GM12878 (cell line): ENCODE results near the gene RUNX3. TPM values are rescaled to one million over a fixed set of nuclear protein-coding genes. Genes with fewer than 3 reads are reported as not detected.

ENCODE experiments used
- ATAC-seq: fragments of 200-7000 bp; cut with Tn5 transposase; 3 replicates; pipeline ENCODE4 v1.9.1; 2020; ENCODE audit warnings: mild to moderate bottlenecking, moderate library complexity
- BruUV-seq: library from RNA; stranded (reverse); fragments of 400-500 nt; replicated peaks from 2 replicates; lab custom pipeline; 2021; lab: Mats Ljungman, UMichigan
- CTCF ChIA-PET: fragments of 300-600 bp; sonication (Branson Sonifier 250); formaldehyde crosslinking; extraction: SDS; loops from one replicate; lab custom pipeline; 2021; ENCODE audit warnings: inconsistent platforms; lab: Yijun Ruan, JAX
- POLR2A ChIA-PET: fragments of 350-600 bp; formaldehyde crosslinking; extraction: SDS; loops from one replicate; lab custom pipeline; 2021; ENCODE audit warnings: inconsistent platforms; lab: Charles Lee
- RAD21 ChIA-PET: fragments of 300-600 bp; sonication (Branson Sonifier 250); formaldehyde crosslinking; loops from one replicate; lab custom pipeline; 2023; ENCODE audit warnings: antibody characterized with exemption; ENCODE audit not compliant: unreplicated experiment; lab: Charles Lee
- SMC1A ChIA-PET: fragments of 300-600 bp; sonication (Branson Sonifier 250); formaldehyde crosslinking; loops from one replicate; lab custom pipeline; 2023; ENCODE audit not compliant: unreplicated experiment, uncharacterized antibody; lab: Charles Lee
- DNase-seq: peaks from one replicate; pipeline ENCODE4 v3.0.0-alpha.2; 2011; ENCODE audit warnings: low read depth, low spot score
- FAIRE-seq: peaks from 3 replicates; lab custom pipeline; 2011; peaks lifted over from hg19 to GRCh38; lab: Jason Lieb, UNC
- H2AFZ ChIP-seq: 2 replicates; pipeline ENCODE4 v1.6.0; 2011; ENCODE audit warnings: low read depth, low read length, control low read depth; ENCODE audit not compliant: control insufficient read depth
- H3K27ac ChIP-seq: 2 replicates; pipeline ENCODE4 v1.5.1; 2011; ENCODE audit warnings: control low read depth; ENCODE audit not compliant: control insufficient read depth, insufficient read depth
- H3K27me3 ChIP-seq, 2 experiments: replicated peaks in 1 of 2; 2 replicates each; pipeline versions ENCODE4 v1.6.0 to v1.6.1; 2011; ENCODE audit warnings: low read length in 1 of 2; ENCODE audit not compliant: control insufficient read depth in 2 of 2, insufficient read depth in 2 of 2
- H3K36me3 ChIP-seq, 2 experiments: 2 replicates each; pipeline ENCODE4 v1.5.1; 2011; ENCODE audit warnings: low read length in 1 of 2; ENCODE audit not compliant: control insufficient read depth in 2 of 2, insufficient read depth in 2 of 2
- H3K4me1 ChIP-seq: 2 replicates; pipeline ENCODE4 v1.6.1; 2011; ENCODE audit warnings: mild to moderate bottlenecking, low read length, moderate library complexity, mixed read lengths; ENCODE audit not compliant: control insufficient read depth, insufficient read depth
- H3K4me2 ChIP-seq: 2 replicates; pipeline ENCODE4 v1.6.0; 2011; ENCODE audit warnings: control low read depth; ENCODE audit not compliant: control insufficient read depth, insufficient read depth
- H3K4me3 ChIP-seq: fragments of 200-600 bp; sonication (generic); 2 replicates; pipeline ENCODE4 v1.5.1; 2016
- H3K79me2 ChIP-seq: 2 replicates; pipeline ENCODE4 v1.6.0; 2011; ENCODE audit warnings: low read length; ENCODE audit not compliant: control insufficient read depth, insufficient read depth
- H3K9ac ChIP-seq: 2 replicates; pipeline ENCODE4 v1.8.0; 2011; ENCODE audit warnings: low read length, control low read depth, mixed read lengths; ENCODE audit not compliant: control insufficient read depth, insufficient read depth
- H3K9me3 ChIP-seq: replicated peaks from 3 replicates; pipeline ENCODE4 v1.5.1; 2011; ENCODE audit warnings: mild to moderate bottlenecking, low read length; ENCODE audit not compliant: control insufficient read depth, insufficient read depth
- H4K20me1 ChIP-seq: 2 replicates; pipeline ENCODE4 v1.6.0; 2011; ENCODE audit not compliant: control insufficient read depth, insufficient read depth
- ASH2L ChIP-seq: fragments of 300-600, 200-600 bp; sonication (generic); IDR thresholded peaks from 2 replicates; pipeline ENCODE4 v1.6.1; 2017; ENCODE audit warnings: low read depth, mild to moderate bottlenecking, borderline replicate concordance
- BACH1 ChIP-seq: fragments of 450-650 bp; IDR thresholded peaks from 2 replicates; pipeline ENCODE4 v1.6.1; 2017; ENCODE audit warnings: mild to moderate bottlenecking, borderline replicate concordance
- CHD1 ChIP-seq: IDR thresholded peaks from 2 replicates; pipeline ENCODE4 v1.6.1; 2012; ENCODE audit warnings: low read depth, low read length, improper control_type of control experiment
- SIN3A ChIP-seq: IDR thresholded peaks from 2 replicates; pipeline ENCODE4 v1.6.1; 2012; ENCODE audit warnings: low read depth, low read length, improper control_type of control experiment
- SMARCA5 ChIP-seq: fragments of 450-650 bp; IDR thresholded peaks from 2 replicates; pipeline ENCODE4 v1.6.1; 2017; ENCODE audit warnings: mild to moderate bottlenecking
- SRF ChIP-seq, 2 experiments: IDR thresholded peaks; 2 replicates each; pipeline ENCODE4 v1.6.1; 2011; ENCODE audit warnings: low read depth in 2 of 2, low read length in 2 of 2, mild to moderate bottlenecking in 1 of 2, moderate library complexity in 1 of 2
- SUPT20H ChIP-seq: IDR thresholded peaks from 2 replicates; pipeline ENCODE4 v1.6.1; 2011; ENCODE audit warnings: low read depth, mild to moderate bottlenecking, low read length, moderate library complexity, borderline replicate concordance; ENCODE audit not compliant: control insufficient read depth
- TARDBP ChIP-seq: IDR thresholded peaks from 2 replicates; pipeline ENCODE4 v1.6.1; 2016; ENCODE audit warnings: borderline replicate concordance
- TCF3 ChIP-seq: IDR thresholded peaks from 2 replicates; pipeline ENCODE4 v1.6.1; 2012; ENCODE audit warnings: low read depth, mild to moderate bottlenecking, low read length, borderline replicate concordance; ENCODE audit not compliant: insufficient read depth
- ZSCAN29 ChIP-seq: fragments of 450-650 bp; IDR thresholded peaks from 2 replicates; pipeline ENCODE4 v1.6.1; 2017; ENCODE audit warnings: mild to moderate bottlenecking, moderate library complexity
- WGBS: methylation state at CpG from one replicate; pipeline ENCODE4 v1.1.6; 2016; ENCODE audit warnings: low lambda C conversion rate; ENCODE audit not compliant: insufficient replicate concordance, insufficient coverage; ENCODE audit errors: missing lambda C conversion rate; 5-methylcytosine and 5-hydroxymethylcytosine counted together
- in situ Hi-C: fragments of 300-500 bp; cut with MboI; formaldehyde crosslinking; loops from 9 replicates; pipeline ENCODE4 v1.14.3; 2018; ENCODE audit warnings: mixed read lengths
- intact Hi-C: fragments of 100-400 bp; cut with micrococcal nuclease; formaldehyde crosslinking; loops from one replicate; pipeline ENCODE4 v1.14.2; 2022; ENCODE audit not compliant: unreplicated experiment
- polyA plus RNA-seq, 11 experiments: library from polyadenylated mRNA; depleted of rRNA in 4 of 11; unstranded in 6 of 11; stranded (reverse) in 5 of 11; fragments of >200 nt; fragmentation: Nextera tagmentation in 4 of 11; fragmentation: Illumina TruSeq in 1 of 11; extraction: Ambion mirVana in 4 of 11; extraction: Trizol in 1 of 11; gene quantifications; 1 replicate in 1 of 11; 2 replicates in 10 of 11; pipeline versions ENCODE4 v1.2.1 to v1.2.3, GENCODE V29; 2011 to 2016; ENCODE audit warnings: inconsistent platforms in 2 of 11, missing spikeins in 2 of 11, low read depth in 1 of 11
- total RNA-seq, 4 experiments: library from RNA; depleted of rRNA in 3 of 4; stranded (reverse); fragments of >200 nt in 3 of 4; fragmentation: Illumina TruSeq in 1 of 4; extraction: Trizol in 1 of 4; gene quantifications; 2 replicates each; pipeline versions ENCODE4 v1.2.1 to v1.2.3, GENCODE V29; 2013 to 2021
- TF ChIP-seq, protein P1 (sequence below): IDR thresholded peaks from 2 replicates; pipeline ENCODE4 v1.6.1; 2012; ENCODE audit warnings: low read length, inconsistent platforms
- TF ChIP-seq, protein P2 (sequence below): fragments of 150-350 bp; IDR thresholded peaks from 2 replicates; pipeline ENCODE4 v1.6.1; 2014; ENCODE audit warnings: mild to moderate bottlenecking, low read depth, low read length
- TF ChIP-seq, protein P3 (sequence below): fragments of 450-650 bp; IDR thresholded peaks from 2 replicates; pipeline ENCODE4 v1.6.1; 2017; ENCODE audit warnings: borderline replicate concordance
- TF ChIP-seq, protein P4 (sequence below): IDR thresholded peaks from 2 replicates; pipeline ENCODE4 v1.6.1; 2011; ENCODE audit warnings: borderline replicate concordance, low read depth, mild to moderate bottlenecking, moderate library complexity, low read length; ENCODE audit not compliant: insufficient read depth, poor library complexity, severe bottlenecking

RUNX3 gene
- total and polyA plus RNA-seq, 10 of the 15 experiments (the other 5 are each of a cell fraction or from before 2014, with no cell fraction given): 19.0 to 151 (median 31.4) TPM

DNA sequence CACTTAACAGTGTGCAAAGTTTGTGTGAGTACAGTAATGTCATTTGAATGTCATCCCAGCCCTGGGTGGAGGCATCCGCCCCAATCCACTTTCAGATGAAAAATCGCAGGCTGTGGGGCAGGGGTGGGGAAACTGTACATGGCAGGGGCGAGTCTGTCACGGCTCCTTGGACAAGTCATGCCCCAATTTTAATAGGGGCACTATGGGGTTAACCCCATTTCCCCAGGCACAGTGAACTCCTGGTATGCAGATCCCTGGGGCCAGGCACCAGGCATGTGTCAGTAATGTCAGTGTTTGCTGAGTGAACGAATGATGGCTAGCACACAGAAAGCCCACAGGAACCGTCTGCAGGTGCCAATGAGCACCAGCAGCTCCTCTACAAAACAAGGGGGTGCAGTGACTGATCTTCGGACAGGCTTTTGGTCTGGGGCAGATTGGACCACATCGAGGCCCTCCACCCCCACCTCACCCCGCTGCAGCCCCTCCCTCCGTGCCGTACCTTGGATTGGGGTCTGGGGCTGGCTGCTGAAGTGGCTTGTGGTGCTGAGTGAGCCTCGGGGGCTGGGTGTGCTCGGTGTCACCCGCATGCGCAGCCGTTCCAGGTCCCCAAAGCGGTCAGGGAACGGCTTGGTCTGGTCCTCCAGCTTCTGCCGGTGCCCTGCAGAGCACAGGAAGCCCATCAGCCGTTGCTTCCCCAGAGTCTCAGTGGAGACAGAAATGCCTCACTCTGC, 23.2 kb downstream of the RUNX3 start:
- H3K27me3 ChIP-seq: no peaks in the 10 kb centered on the region
- POLR2A ChIA-PET: no interaction called here
- no peak for DNase-seq
- no peak overlapping the region for H3K9ac ChIP-seq
- H3K4me2 ChIP-seq: no peak overlapping the region
- H3K27ac ChIP-seq: no peak overlapping the region
- peaks cover 19% of the 10 kb centered on the region for H4K20me1 ChIP-seq
- in situ Hi-C loops (no loop called here), intact Hi-C loops (no loop called here)
- no peak for ATAC-seq
- no peak overlapping the region for H3K4me3 ChIP-seq
- SMC1A ChIA-PET: interaction anchor here (0.6 kb wide), 1 partner anchor 298 kb away, joined by 3 read pairs; no protein-coding TSS in a partner anchor
- CTCF ChIA-PET: no interaction called here
- WGBS: 88% methylated on average over 20 of the region's 20 CpGs
- peaks cover 16% of the 10 kb centered on the region for H3K79me2 ChIP-seq
- H3K36me3 ChIP-seq: peaks cover 54 to 84% of the 10 kb centered on the region in 2 experiments
- FAIRE-seq: no peak
- peaks cover 2% of the 10 kb centered on the region for H3K4me1 ChIP-seq
- RAD21 ChIA-PET: interaction anchor here (0.6 to 0.7 kb wide), 2 partner anchors 20 to 597 kb away, joined by 3 read pairs; no protein-coding TSS in a partner anchor
- H2AFZ ChIP-seq: no peak overlapping the region
- TF ChIP-seq, protein P1, sequence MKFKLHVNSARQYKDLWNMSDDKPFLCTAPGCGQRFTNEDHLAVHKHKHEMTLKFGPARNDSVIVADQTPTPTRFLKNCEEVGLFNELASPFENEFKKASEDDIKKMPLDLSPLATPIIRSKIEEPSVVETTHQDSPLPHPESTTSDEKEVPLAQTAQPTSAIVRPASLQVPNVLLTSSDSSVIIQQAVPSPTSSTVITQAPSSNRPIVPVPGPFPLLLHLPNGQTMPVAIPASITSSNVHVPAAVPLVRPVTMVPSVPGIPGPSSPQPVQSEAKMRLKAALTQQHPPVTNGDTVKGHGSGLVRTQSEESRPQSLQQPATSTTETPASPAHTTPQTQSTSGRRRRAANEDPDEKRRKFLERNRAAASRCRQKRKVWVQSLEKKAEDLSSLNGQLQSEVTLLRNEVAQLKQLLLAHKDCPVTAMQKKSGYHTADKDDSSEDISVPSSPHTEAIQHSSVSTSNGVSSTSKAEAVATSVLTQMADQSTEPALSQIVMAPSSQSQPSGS: no peak
- TF ChIP-seq, protein P2, sequence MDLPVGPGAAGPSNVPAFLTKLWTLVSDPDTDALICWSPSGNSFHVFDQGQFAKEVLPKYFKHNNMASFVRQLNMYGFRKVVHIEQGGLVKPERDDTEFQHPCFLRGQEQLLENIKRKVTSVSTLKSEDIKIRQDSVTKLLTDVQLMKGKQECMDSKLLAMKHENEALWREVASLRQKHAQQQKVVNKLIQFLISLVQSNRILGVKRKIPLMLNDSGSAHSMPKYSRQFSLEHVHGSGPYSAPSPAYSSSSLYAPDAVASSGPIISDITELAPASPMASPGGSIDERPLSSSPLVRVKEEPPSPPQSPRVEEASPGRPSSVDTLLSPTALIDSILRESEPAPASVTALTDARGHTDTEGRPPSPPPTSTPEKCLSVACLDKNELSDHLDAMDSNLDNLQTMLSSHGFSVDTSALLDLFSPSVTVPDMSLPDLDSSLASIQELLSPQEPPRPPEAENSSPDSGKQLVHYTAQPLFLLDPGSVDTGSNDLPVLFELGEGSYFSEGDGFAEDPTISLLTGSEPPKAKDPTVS: no peak
- TF ChIP-seq ZSCAN29: no peak
- no peak for TF ChIP-seq CHD1
- TF ChIP-seq, protein P3, sequence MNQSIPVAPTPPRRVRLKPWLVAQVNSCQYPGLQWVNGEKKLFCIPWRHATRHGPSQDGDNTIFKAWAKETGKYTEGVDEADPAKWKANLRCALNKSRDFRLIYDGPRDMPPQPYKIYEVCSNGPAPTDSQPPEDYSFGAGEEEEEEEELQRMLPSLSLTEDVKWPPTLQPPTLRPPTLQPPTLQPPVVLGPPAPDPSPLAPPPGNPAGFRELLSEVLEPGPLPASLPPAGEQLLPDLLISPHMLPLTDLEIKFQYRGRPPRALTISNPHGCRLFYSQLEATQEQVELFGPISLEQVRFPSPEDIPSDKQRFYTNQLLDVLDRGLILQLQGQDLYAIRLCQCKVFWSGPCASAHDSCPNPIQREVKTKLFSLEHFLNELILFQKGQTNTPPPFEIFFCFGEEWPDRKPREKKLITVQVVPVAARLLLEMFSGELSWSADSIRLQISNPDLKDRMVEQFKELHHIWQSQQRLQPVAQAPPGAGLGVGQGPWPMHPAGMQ: no peak
- TF ChIP-seq SMARCA5: no peak
- no peak for TF ChIP-seq TARDBP
- no peak for TF ChIP-seq SUPT20H
- TF ChIP-seq BACH1: no peak
- TF ChIP-seq, protein P4, sequence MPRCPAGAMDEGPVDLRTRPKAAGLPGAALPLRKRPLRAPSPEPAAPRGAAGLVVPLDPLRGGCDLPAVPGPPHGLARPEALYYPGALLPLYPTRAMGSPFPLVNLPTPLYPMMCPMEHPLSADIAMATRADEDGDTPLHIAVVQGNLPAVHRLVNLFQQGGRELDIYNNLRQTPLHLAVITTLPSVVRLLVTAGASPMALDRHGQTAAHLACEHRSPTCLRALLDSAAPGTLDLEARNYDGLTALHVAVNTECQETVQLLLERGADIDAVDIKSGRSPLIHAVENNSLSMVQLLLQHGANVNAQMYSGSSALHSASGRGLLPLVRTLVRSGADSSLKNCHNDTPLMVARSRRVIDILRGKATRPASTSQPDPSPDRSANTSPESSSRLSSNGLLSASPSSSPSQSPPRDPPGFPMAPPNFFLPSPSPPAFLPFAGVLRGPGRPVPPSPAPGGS: no peak
- TF ChIP-seq ASH2L: no peak
- TF ChIP-seq TCF3: no peak
- no peak for TF ChIP-seq SRF (IDR thresholded peaks at IDR 0.05; ENCODE audit: low read depth in 2 of 2, low read length in 2 of 2)
- TF ChIP-seq SIN3A: no peak
- no TSS peak for BruUV-seq
- H3K9me3 ChIP-seq: no peaks in the 10 kb centered on the region
